HG03432 (cell line): ENCODE results near the gene TDRD3.

Source experiments
- ATAC-seq: cut with Tn5 transposase; IDR thresholded peaks from one replicate; pipeline ENCODE4 v1.9.1; 2021; ENCODE audit warnings: mild to moderate bottlenecking, moderate library complexity; ENCODE audit not compliant: unreplicated experiment

TDRD3 gene

DNA sequence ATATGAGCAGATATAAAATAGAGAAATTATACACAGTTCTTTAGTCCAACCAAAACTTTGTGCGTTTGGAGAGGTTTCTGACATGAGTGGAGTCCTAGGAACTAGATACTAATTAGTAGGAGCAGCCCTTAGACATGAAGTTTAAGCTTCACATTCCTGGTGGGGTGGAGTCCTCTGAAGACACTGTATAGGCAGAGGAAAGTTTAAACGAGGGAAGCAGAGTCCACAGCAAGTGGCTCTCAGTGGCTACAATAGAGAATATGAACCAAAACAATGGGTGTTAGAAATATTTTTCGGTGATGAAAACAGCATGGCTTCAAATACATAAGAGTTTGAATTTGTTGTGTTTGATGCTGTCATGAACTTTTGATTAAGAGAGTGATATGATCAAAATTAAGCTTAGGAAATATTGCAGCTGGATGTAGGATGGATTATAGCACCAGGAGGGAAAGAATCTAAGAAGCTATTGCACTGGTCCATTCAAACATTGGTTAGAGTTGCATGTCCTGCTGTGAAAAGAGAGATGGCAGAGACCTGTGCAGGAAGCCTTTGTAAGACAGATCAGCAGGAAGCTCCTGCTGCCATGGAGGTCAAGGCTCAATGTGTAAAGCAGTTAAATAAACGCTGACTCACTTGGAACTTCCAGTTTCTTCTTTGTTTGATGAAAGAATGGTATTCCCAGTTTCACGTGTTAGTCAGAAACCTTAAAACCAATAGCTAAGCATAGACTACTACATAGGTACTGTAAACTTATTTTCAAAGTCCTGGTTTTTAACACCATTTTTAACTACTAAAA is 175.2 kb downstream of the TDRD3 start:
- no peak for ATAC-seq

DNA sequence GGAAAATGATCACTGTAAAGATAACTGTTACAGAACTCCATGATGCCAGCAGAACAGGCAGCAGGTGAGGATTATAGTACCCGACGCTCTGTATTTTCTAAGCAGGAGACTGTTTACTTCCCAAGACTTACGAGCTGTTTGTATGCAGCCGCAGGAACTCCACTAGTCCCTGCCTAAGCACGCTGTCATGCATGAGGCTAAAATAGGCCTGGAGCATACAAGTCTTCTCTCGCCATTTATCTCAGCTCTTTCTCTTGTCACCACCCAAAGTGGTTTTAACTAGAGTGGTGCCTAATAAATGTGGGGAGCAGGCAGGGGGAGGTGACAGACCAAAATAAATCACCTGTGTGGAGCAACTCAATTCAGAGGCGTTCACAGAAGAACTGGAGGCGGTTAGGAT is 175.8 kb downstream of the TDRD3 start:
- no peak for ATAC-seq

DNA sequence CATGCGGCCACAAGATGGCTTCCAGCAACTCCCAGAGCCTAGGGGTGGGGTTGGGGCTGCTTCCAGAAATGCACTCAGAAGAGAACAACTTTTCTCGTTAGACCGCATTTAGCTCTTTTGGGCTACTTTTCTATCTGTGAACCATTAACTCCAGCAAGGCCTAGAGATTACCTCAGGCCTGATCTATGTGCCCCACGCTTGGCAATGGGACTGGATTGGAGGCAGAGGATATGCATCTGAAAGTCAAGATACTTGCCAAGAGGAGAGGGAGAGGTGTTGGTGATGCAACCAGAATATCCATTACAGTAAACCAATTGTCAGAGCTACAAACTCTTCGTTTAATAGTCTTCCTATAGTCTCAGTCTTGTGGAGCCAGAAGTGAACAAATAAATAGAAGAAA is 177.7 kb downstream of the TDRD3 start:
- no peak for ATAC-seq

DNA sequence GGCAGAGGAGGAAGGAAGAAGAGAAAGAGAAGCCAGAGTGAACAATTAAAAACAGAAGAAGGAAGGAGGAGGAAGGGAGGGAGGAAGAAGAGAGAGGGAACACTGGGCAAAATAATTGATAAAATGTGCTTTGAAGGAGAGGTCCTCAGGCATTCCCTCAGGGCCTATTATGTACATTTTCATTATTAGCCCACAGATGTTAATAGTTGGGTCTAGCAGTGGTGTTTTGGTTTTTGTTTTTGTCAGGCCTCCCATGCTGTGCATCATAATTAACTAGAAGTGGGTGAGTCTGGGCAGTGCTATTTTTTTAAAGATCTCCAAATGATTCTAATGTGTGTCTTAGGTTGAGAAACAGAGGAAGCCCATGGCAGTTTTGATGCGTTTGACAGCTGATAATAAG is 178.1 kb downstream of the TDRD3 start:
- no peak for ATAC-seq

DNA sequence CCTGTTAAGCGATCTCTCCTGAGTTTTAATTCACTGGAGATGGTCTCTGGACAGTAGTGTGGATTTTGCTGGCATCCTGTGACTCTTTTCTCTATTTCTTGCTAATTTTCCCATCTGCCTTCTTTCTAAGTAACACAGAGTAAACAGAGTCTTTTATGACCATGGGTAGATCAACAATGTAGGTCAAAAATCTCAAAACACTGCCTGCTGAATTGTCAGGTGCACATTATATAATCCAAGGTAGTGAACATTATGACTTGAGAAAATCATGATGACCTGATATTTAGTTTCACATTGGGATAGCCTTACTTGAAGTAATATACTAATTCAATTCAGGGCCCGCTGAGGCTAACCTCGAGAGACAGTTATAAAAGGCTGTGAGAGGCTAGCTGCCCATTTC is 180.7 kb downstream of the TDRD3 start:
- ATAC-seq = no peak

DNA sequence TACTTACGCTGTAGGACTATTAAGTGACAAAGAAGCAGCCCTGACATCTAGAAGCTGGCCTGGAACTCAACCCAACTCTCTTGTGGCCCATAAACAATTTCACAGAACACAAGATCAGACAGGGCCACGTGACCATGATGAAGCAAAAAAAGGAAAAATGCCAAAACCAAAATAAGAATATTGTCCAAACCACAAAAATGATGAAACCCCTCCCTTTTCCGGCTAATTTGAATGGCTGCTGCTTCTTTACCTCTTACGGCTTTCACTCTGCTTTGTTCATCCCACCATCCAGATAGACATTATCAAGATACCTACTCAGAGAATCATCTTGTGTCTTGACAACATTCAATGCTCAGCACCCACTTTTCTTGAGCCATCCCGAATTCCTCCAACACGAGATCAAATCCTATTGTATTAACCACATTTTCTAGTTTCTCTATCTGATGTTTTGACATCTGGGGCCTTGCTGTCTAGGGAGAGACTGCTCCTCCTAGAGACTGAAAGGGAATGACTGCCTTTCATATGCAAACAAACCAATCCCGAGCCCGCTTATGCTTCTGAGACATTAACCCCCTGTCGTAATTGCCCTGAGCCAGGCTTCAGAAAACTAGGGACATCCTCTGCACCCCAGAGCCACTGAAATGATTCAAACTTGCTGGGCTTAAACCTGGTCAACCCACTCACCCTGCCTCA is 186.3 kb downstream of the TDRD3 start:
- no peak for ATAC-seq

DNA sequence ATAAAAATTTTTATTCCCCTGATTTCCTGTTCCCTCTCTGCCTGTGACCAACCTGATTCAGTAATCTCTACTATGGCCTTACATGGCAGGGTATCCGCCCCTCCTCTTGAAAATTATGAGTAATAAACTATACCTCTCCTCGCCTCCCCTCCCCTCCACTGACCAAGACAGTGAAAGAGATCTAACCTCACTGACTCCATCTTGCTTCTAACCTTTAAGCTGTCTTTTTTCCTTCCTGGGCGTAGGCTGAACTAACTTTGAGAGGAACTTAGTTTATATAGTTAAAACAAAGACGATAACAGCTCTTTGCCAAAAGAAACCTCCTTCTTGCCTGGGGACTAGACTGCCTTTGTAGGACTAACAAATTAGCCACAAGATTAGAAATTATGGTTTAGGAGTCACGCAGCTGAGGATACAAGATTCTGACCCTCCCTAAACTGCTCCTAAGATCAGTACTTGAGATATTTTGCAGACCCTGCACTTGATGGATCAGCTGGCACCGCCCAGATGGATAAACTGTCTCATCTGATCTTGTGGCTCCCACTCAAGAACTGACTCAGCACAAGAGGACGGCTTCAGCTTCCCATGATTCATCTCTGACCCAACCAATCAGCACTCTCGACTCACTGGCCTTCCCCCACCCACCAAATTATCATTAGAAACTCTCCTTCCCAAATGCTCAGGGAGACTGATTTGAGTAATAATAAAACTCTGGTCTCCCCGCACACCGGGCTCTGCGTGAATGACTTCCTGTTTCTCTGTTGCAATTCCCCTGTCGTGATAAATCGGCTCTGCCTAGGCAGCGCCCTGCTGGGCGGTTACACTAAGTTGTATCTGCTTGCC is 187.1 kb downstream of the TDRD3 start:
- ATAC-seq = no peak

DNA sequence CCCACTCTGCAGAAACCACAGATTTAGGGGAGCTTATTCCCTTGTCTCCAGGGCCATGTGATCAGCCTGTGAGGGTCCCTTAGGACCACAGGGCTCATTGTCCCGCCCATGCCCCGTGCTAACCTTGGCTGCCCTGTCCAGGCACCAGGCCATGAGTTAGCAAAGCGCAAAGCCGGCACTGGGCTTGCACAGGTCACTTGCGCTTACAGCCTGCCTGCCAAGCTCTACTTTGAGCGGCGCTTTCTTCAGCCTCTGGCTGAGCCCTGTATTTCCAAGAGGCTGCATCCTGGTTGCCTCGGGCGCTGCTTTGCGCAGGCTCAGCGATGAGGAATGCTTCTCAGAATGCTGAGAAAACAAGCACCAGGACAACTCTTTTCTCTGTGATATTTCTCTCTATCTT is 188.0 kb downstream of the TDRD3 start:
- ATAC-seq = no peak

DNA sequence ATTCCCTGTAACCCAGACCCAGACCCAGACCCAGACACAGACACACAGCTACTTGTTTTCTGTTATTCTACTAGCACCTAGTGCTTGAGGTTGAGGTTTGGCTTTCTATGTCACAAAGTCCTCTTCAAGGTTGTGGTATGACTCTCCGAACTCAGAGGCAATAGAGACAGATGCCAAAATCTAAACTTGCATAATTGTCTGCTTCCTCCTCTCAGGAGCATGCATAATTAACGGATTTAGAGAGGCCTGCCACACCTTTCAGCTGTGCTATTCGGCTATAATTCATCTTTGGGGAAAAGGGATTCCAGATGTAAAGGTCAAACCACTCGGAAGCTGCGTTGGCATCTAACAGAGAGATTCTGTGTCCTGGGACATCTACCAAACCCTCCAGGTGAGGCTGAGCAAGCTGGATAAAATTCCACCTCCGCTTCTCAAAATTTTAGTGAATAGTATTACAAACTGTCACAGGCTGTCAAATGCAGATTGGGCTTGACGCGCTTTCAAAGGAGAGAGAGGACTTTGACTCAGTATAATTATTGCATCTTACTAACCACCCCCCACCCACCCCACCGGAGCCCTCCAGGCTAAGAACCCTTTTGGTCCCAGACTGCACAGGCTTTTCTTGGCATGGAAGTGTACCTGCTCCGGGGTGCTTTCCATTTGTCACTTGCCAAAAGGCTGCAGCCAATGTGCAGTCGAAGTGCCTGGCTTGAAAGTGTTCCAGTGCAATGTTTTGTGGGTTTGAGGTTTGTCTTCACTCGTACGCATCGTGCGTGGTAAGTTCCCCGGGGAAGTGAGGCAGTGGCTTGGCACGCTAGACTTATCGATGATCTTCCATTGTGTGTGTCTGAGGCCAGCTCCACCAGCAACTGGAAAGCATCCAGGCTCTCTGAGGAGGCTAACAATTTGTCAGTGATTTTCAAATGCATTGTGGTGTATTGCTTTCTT is 194.1 kb downstream of the TDRD3 start:
- peak; percentile 84 for ATAC-seq

DNA sequence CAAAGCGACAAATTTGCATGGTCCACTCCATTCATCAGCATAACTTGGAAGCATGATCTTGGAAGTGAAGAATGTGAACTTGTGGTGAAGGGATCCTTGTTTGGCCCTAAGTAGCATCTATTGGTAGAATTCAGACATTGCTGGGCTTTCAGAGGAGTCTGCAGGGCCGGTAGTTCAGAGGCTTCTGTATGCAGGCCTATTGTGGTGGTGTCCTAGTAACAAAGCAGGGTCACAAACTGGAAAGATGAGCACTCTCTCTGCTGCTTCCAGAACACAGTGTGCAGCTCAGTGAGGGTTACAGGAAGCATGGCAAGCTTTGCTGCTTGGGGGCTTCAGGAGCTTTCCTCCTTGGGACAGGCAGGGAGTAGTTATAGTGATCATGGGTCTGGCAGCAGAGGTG is 206.0 kb downstream of the TDRD3 start:
- no peak for ATAC-seq

DNA sequence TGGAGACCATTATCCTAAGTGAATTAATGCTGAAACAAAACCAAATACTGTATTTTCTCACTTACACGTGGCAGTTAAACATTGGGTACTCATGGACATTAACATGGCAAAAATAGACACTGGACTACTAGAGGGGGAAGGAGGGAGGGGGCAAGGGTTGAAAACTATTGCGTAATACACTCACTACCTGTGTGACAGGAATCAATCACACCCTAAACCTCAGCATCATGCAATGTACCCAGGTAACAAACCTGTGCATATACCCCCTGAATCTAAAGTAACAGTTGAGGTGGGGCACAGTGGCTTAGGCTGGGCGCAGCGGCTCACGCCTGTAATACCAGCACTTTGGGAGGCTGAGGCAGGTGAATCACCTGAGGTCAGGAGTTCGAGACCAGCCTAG is 207.0 kb downstream of the TDRD3 start:
- ATAC-seq = no peak

DNA sequence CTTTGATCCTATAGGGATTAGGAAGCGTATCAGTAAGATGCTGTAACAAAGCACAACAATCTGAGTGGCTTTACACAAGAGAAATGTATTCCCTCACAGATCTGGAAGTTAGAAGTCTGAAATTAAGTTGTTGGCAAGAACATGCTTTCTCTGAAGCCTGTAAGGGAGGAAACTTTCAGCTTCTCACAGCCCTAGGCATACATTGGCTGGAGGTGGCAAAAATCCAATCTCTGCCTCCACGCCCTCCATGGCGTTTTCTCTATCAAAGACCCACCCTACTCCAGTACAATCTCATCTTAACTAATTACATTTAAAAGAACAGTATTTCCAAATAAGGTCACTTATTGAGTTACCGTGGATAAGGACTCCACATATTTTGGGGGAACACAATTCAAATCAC is 211.9 kb downstream of the TDRD3 start:
- no peak for ATAC-seq

DNA sequence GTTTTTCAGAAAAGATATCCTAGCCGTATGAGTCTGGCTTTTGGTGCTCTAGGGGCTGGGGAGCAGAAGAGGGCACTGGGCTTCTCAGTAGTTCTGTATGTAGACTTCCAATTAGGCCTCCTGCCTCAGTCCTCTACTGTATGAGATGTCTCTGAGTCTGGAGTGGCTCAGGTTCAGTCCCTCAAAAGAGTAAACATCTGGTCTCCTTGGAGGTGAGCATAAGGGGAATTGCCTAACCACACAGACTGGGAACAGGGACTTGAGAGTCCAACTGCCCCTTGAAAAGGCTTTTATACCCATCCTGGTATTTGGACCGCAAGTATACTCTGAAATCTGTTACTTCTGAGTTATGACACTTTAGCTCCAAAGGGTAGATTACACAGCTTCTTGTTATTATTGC is 214.5 kb downstream of the TDRD3 start:
- ATAC-seq = no peak

DNA sequence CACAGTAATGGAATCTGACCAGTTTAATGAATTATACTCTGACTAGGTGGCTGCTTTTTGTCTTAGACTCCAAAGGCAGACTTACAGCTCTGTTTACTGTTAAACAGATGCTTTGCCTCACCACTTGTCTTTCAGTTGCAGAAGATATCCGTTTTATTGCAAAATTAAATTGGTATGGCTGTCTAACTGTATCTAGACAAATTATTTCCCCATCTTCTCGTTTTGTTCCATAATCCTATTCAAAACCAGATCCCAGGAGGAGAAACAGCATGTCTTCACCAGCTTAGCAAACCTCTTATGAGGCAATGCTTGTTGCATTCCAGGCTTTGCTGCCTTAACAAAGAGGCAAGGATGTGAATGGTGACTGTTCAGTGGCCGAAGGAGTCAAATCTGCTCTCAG is 215.6 kb downstream of the TDRD3 start:
- no peak for ATAC-seq

DNA sequence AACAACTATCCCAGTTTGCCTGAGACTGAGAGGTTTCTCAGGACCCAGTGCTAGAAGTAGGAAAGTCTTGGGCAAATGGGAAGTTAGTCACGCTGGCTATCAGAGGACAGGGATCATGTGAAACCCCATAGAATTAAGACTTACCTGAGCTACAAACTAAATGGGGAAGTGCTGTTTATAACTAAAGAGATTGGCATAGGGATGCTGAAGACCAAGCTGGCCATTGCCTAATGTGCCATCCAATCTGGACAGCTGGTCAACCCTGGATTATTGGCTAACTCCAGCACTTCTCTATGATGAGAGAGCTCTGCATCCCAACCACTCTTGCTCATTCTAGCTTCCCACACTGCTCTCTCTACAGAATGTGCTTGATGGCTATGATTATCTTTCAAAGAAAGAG is 216.1 kb downstream of the TDRD3 start:
- ATAC-seq = no peak

DNA sequence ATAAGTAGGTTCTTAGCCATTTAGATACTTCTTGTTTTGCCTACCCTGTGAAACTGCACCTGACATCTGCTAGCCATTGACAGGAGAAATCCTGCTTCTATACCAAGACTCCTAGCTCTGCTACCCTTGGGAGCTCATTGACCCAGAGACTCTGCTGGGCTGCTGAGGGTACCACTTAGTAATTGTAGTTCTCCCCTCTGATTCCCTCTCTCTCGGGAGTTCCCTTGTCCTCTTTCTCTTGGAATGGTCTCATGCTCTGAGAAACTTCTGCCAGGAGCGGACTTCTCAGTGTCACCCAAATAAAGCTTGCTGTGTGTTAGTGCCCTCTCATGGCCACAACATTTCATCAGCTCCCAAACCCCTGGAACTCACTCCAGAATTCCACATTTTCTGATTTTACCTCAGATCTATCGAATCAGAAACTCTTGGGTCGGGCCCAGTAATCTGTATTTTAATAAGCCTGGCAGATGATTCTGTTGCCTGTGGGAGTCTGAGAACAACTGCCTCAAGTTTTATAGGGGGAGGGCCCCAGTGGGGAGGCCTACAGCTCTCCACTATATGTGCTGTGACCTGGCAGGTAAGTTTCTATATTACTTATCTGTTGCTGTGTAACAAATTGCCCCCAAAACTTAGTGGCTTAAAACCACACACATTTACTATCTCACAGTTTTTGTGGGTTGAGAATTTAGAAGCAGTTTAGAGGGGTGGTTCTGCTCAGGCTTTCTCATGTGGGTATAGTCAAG is 221.1 kb downstream of the TDRD3 start:
- no peak for ATAC-seq

DNA sequence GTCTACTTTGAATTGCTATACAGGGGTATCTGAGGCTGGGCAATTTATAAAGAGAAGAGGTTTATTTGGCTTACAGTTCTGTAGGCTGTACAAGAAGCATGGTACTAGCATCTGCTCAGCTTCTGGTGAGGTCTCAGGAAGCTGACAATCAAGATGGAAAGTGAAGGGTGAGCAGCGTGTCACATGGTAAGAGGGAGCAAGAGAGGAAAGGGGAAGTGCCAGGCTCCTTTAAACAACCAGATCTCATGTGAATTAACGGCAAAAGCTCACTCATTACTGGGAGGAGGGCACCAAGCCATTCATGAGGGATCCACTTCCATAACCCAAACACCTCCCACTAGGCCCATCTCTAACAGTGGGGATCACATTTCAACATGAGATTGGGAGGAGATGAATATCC is 222.4 kb downstream of the TDRD3 start:
- ATAC-seq = no peak

DNA sequence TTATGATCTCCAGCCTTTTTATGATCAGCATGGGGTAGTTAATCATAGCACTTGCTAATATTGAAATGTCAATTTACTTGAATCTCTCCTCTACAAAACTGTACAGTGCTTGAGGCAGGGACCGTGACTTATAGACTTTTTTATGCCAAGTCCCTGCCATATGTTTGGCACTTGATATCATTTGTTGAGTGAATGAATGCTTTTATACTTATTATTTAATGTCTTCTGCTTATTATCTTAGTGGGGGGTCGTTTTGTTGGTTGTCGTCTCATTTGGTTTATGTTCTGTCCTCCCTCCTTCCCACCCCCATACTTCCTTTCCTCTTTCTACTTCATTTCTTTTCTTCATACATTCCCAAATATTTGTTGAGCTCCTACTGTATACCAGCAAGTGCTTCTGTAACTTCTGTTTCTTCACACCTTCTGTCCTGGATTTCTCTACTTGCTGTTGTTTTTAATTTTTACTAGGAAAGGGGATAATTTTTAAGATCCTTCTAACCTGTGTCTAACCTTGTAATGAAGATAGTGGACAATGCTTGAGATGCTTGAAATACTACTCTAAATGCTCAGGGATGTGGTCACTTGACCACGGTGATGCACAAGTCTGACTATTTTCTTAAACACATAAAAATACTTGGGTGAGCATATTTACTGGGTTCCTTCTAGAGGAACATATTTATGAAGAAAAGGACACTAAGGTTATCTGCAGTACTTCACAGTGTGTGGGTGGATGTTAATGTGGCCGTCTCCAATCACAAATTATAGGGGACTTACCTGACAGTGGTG is 223.8 kb downstream of the TDRD3 start:
- no peak for ATAC-seq

DNA sequence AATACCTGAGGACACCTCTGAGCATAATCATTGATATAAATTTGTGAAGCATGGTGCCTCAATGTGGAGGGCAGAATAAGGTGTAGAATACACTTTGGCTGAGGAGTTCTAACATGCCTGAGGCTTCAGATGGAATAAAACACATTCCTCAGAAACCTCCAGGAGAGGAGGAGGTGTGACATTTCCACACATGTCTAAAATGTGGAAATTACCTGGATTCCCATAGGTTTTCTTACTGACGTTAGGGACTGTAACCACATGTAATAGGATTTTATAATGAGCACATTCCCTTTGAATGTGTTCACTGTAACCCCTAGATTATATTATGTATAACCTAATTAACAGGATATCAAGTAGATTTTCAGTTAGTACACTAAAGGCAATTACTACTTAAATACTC is 226.1 kb downstream of the TDRD3 start:
- no peak for ATAC-seq
